Esophagus (tissue), 2 donors: ENCODE data around the gene LYL1. TPM values are rescaled to one million over a fixed set of nuclear protein-coding genes. Genes with fewer than 3 reads are reported as not detected.

Experiments used
- H3K27ac ChIP-seq, 2 donors: one replicate each; pipeline ENCODE4 v1.5.1; 2013; ENCODE audit warnings: low read depth in 2 of 2, mild to moderate bottlenecking in 2 of 2, inconsistent platforms in 1 of 2, low read length in 1 of 2, moderate library complexity in 1 of 2
- H3K27me3 ChIP-seq, 2 donors: one replicate each; pipeline ENCODE4 v1.6.1; 2013; ENCODE audit warnings: low read length in 2 of 2, control low read depth in 1 of 2, mild to moderate bottlenecking in 1 of 2; ENCODE audit not compliant: insufficient read depth in 2 of 2, control insufficient read depth in 1 of 2
- H3K36me3 ChIP-seq, 2 donors: one replicate each; pipeline ENCODE4 v1.6.1; 2013; ENCODE audit warnings: low read length in 1 of 2; ENCODE audit not compliant: control insufficient read depth in 2 of 2, insufficient read depth in 2 of 2
- H3K4me1 ChIP-seq, 2 donors: one replicate each; pipeline ENCODE4 v1.6.1; 2013; ENCODE audit warnings: low read length in 1 of 2; ENCODE audit not compliant: control insufficient read depth in 2 of 2, insufficient read depth in 2 of 2
- H3K4me3 ChIP-seq, 2 donors: one replicate each; pipeline ENCODE4 v1.5.1; 2013; ENCODE audit warnings: low read length in 2 of 2, mild to moderate bottlenecking in 2 of 2, low read depth in 1 of 2, moderate library complexity in 1 of 2
- H3K9me3 ChIP-seq, 2 donors: one replicate each; pipeline ENCODE4 v1.6.1; 2013; ENCODE audit warnings: mild to moderate bottlenecking in 2 of 2, low read depth in 1 of 2, low read length in 1 of 2, moderate library complexity in 1 of 2; ENCODE audit not compliant: control insufficient read depth in 2 of 2, insufficient read depth in 1 of 2
- WGBS, 2 donors: extraction: QIAGEN DNeasy Blood & Tissue Kit; methylation state at CpG; one replicate each; pipeline ENCODE4 v1.1.7; 2013; 5-methylcytosine and 5-hydroxymethylcytosine counted together
- polyA plus RNA-seq, 2 donors: library from polyadenylated mRNA; stranded (reverse); fragments of 200-250 nt; gene quantifications; one replicate each; pipeline ENCODE4 v1.2.3, GENCODE V29; 2013
- donor health status: healthy with polysubstance abuse.
- donor health status: Bipolar disorder and iron deficiency.

LYL1 gene
- polyA plus RNA-seq, 2 donors, result 1.5 to 1.9 TPM

GRCh38 chr19:13139633-13140311 is 37.1 kb upstream of the LYL1 start:
- H3K36me3 ChIP-seq, result peaks cover 10 to 49% of the 10 kb centered on the region in 2 donors
- no peaks in the 10 kb centered on the region for H3K9me3 ChIP-seq
- no peak overlapping the region for H3K27ac ChIP-seq
- no peak overlapping the region for H3K4me3 ChIP-seq
- 76% methylated on average over 10 to 11 of the region's 11 CpGs for WGBS, 2 donors
- no peaks in the 10 kb centered on the region for H3K27me3 ChIP-seq
- peaks cover 0 to 7% of the 10 kb centered on the region in 2 donors for H3K4me1 ChIP-seq

GRCh38 chr19:13138916-13139198 is 36.2 kb upstream of the LYL1 start:
- 70 to 77% methylated on average over 10 of the region's 10 CpGs for whole genome bisulfite sequencing, 2 donors
- no peaks in the 10 kb centered on the region for H3K9me3 ChIP-seq
- H3K27me3 ChIP-seq, result no peaks in the 10 kb centered on the region
- no peak overlapping the region for H3K27ac ChIP-seq
- peaks cover 7 to 40% of the 10 kb centered on the region in 2 donors for H3K36me3 ChIP-seq
- no peak overlapping the region for H3K4me3 ChIP-seq
- H3K4me1 ChIP-seq, result peaks cover 0 to 4% of the 10 kb centered on the region in 2 donors

- H3K4me3 ChIP-seq, result no peak overlapping the region
- H3K27ac ChIP-seq, result no peak overlapping the region
- WGBS, 2 donors, result 85 to 90% methylated on average over 40 of the region's 40 CpGs
- H3K4me1 ChIP-seq, result peaks cover 0 to 4% of the 10 kb centered on the region in 2 donors
- no peaks in the 10 kb centered on the region for H3K27me3 ChIP-seq
- H3K9me3 ChIP-seq, result no peaks in the 10 kb centered on the region
- peaks cover 7 to 39% of the 10 kb centered on the region in 2 donors for H3K36me3 ChIP-seq
Observed at GRCh38 chr19:13138171-13138915, 35.7 kb upstream of the LYL1 start.

- Histone ChIP-seq H3K27ac (no peak overlapping the region), H3K4me1 (no peaks in the 10 kb centered on the region), H3K36me3 (peaks cover 7 to 39% of the 10 kb centered on the region in 2 donors), H3K27me3 (no peaks in the 10 kb centered on the region), H3K9me3 (no peaks in the 10 kb centered on the region), H3K4me3 (no peak overlapping the region)
- WGBS, 2 donors, result 91 to 92% methylated on average over 28 of the region's 28 CpGs
Observed at GRCh38 chr19:13137290-13137794, 34.7 kb upstream of the LYL1 start.

- 93 to 94% methylated on average over 59 to 60 of the region's 60 CpGs for WGBS, 2 donors
- H3K4me3 ChIP-seq, result no peak overlapping the region
- no peak overlapping the region for H3K27ac ChIP-seq
- H3K36me3 ChIP-seq, result peaks cover 7 to 41% of the 10 kb centered on the region in 2 donors
- no peaks in the 10 kb centered on the region for H3K9me3 ChIP-seq
- H3K4me1 ChIP-seq, result no peaks in the 10 kb centered on the region
- no peaks in the 10 kb centered on the region for H3K27me3 ChIP-seq
Observed at GRCh38 chr19:13135068-13136062, 32.7 kb upstream of the LYL1 start.

- no peaks in the 10 kb centered on the region for H3K27me3 ChIP-seq
- peaks cover 7 to 41% of the 10 kb centered on the region in 2 donors for H3K36me3 ChIP-seq
- WGBS, 2 donors, result 94% methylated on average over 3 of the region's 3 CpGs
- H3K4me1 ChIP-seq, result no peaks in the 10 kb centered on the region
- H3K9me3 ChIP-seq, result no peaks in the 10 kb centered on the region
- H3K4me3 ChIP-seq, result no peak overlapping the region
- no peak overlapping the region for H3K27ac ChIP-seq
Observed at GRCh38 chr19:13134626-13135025, 32.0 kb upstream of the LYL1 start.

GRCh38 chr19:13133241-13133870 is 30.7 kb upstream of the LYL1 start:
- H3K27me3 ChIP-seq, result no peaks in the 10 kb centered on the region
- no peaks in the 10 kb centered on the region for H3K9me3 ChIP-seq
- no peak overlapping the region for H3K27ac ChIP-seq
- WGBS, 2 donors, result 70 to 72% methylated on average over 12 of the region's 12 CpGs
- no peak overlapping the region for H3K4me3 ChIP-seq
- H3K36me3 ChIP-seq, result peaks cover 7 to 35% of the 10 kb centered on the region in 2 donors
- H3K4me1 ChIP-seq, result peaks cover 0 to 2% of the 10 kb centered on the region in 2 donors

- peaks cover 7 to 28% of the 10 kb centered on the region in 2 donors for H3K36me3 ChIP-seq
- peaks cover 0 to 2% of the 10 kb centered on the region in 2 donors for H3K4me1 ChIP-seq
- 77% methylated on average over 8 of the region's 8 CpGs for WGBS, 2 donors
- H3K27ac ChIP-seq, result no peak overlapping the region
- no peaks in the 10 kb centered on the region for H3K27me3 ChIP-seq
- no peaks in the 10 kb centered on the region for H3K9me3 ChIP-seq
- H3K4me3 ChIP-seq, result no peak overlapping the region
Observed at GRCh38 chr19:13132471-13133180, 30.0 kb upstream of the LYL1 start.
